ENCODE data around the gene PLEKHA5. TPM values are rescaled to one million over a fixed set of nuclear protein-coding genes. Genes with fewer than 3 reads are reported as not detected.
"Not testable (repeated sequence)": the region's sequence is repeated elsewhere in the genome, so short reads cannot be mapped to it uniquely, and the experiment has no call there.

The PLEKHA5 gene
- total RNA-seq, 2 donors from 2014 or later, result 24.4 to 41.7 TPM

DNA sequence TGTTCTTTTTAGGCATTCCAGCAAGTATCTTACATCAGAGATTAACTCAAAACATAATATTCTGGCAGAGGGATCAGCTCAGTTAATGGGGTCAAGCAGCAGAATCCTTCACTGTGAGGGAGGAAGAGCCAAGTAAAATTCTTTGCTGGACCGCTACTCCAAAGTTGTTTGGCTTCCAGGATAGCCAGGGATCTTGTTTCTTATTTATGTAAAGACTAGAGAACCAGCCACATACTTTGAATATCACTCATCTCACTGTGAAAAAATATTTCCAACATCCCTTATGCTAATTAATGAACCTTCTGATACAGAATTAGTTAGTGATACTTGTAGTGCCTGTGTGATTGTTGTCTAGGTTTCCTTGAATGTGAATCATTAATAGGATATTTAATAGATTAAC is 94.2 kb downstream of the PLEKHA5 start:
- no peak overlapping the region for H3K4me3 ChIP-seq
- 47% methylated on average over 1 of the region's 1 CpG for WGBS
- TF ChIP-seq, protein P1, sequence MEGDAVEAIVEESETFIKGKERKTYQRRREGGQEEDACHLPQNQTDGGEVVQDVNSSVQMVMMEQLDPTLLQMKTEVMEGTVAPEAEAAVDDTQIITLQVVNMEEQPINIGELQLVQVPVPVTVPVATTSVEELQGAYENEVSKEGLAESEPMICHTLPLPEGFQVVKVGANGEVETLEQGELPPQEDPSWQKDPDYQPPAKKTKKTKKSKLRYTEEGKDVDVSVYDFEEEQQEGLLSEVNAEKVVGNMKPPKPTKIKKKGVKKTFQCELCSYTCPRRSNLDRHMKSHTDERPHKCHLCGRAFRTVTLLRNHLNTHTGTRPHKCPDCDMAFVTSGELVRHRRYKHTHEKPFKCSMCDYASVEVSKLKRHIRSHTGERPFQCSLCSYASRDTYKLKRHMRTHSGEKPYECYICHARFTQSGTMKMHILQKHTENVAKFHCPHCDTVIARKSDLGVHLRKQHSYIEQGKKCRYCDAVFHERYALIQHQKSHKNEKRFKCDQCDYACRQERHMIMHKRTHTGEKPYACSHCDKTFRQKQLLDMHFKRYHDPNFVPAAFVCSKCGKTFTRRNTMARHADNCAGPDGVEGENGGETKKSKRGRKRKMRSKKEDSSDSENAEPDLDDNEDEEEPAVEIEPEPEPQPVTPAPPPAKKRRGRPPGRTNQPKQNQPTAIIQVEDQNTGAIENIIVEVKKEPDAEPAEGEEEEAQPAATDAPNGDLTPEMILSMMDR (IDR thresholded peaks at IDR 0.05), result no peak
- TF ChIP-seq POLR2AphosphoS5 (IDR thresholded peaks at IDR 0.05) (no peak), POLR2A (IDR thresholded peaks at IDR 0.05) (no peak)
- H3K4me1 ChIP-seq (replicated peaks), result no peaks in the 10 kb centered on the region
- H3K27me3 ChIP-seq (replicated peaks; ENCODE audit: insufficient read depth), result no peaks in the 10 kb centered on the region
- no peak overlapping the region for H3K27ac ChIP-seq
- H3K9me3 ChIP-seq, result no peaks in the 10 kb centered on the region
- no peak for DNase-seq (ENCODE audit: low spot score)
- intact Hi-C loops (cut with DNase I), result no loop called here
- no peaks in the 10 kb centered on the region for H3K36me3 ChIP-seq

DNA sequence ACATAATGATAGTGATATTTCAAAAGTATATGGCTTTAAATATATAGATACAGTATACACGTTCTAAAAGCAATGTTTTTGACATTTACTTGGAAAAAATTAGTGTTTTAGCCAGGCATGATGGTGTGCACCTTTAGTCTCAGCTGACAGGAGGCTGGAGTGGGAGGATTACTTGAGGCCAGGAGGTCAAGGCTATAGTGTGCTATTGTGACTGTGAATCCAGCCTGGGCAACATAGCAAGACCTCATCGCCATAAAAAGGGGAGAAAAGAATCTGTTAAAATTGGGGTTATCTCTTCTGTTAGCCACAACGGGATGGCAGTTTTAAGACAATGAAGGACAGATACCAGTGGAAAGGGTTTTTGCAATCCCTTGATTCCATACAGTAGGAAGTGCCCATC is 95.2 kb downstream of the PLEKHA5 start:
- intact Hi-C loops (cut with DNase I), result no loop called here
- TF ChIP-seq POLR2AphosphoS5 (IDR thresholded peaks at IDR 0.05) (no peak), POLR2A (IDR thresholded peaks at IDR 0.05) (no peak)
- TF ChIP-seq, protein P1 (IDR thresholded peaks at IDR 0.05), result no peak
- Histone ChIP-seq H3K27me3 (replicated peaks; ENCODE audit: insufficient read depth) (no peaks in the 10 kb centered on the region), H3K4me3 (no peak overlapping the region), H3K36me3 (no peaks in the 10 kb centered on the region), H3K4me1 (replicated peaks) (no peaks in the 10 kb centered on the region), H3K9me3 (no peaks in the 10 kb centered on the region), H3K27ac (no peak overlapping the region)
- DNase-seq (ENCODE audit: low spot score), result no peak
- 90% methylated on average over 3 of the region's 3 CpGs for WGBS

DNA sequence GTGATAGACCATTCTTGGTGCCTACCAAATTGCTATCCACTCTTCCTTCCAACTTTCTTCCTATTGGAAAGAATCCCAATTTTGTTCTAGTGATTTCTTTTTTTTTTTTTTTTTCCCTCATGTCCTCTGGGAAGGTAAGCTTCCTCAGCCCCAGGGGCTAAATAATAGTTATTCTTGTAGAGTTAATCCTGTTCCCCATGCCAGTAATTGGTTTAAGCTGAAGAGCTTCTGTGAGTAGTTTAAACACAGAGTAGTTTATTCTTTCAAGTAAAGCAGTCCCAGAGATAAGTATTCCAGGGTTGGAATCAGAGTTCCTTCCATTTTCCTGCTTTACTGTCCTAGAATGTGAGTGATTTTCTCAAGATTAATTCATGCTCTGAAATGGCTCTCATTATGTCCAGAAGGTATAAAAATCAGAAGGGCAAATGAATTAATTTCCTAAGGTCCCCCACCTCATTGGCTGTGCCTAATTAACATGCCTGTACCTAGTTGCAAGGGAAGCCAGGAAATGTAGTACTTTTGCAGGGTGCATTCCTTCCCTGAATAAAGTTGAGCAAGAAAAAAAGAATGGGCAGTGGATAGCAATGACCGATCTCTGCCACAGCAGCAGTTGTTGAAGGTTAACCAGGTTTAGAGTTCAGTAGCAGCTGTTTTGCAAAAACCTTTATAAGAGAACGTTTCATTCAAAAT is 97.8 kb downstream of the PLEKHA5 start:
- intact Hi-C loops (cut with DNase I), result no loop called here
- Histone ChIP-seq H3K9me3 (no peaks in the 10 kb centered on the region), H3K27me3 (replicated peaks; ENCODE audit: insufficient read depth) (no peaks in the 10 kb centered on the region)

DNA sequence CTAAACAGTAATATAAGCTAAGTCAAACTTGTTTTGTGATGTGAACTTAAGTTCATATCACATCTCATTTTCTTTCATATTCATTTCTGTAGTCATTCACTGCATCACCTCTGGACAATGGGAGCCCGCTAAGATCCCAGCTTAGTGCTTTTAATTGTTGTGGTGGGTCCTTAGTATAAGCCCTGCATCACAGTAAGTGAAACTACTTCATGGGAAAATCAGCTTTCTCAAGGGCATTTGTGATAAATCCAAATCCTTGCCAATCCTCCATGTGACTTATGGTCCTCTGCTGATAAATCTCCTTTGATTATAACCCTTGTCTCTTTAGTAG is 98.3 kb downstream of the PLEKHA5 start:
- Histone ChIP-seq H3K4me3 (no peak overlapping the region), H3K4me1 (replicated peaks) (no peaks in the 10 kb centered on the region), H3K27ac (no peak overlapping the region), H3K36me3 (no peaks in the 10 kb centered on the region), H3K9me3 (no peaks in the 10 kb centered on the region), H3K27me3 (replicated peaks; ENCODE audit: insufficient read depth) (no peaks in the 10 kb centered on the region)
- TF ChIP-seq POLR2A (IDR thresholded peaks at IDR 0.05), result no peak
- TF ChIP-seq, protein P1 (IDR thresholded peaks at IDR 0.05), result no peak
- no peak for TF ChIP-seq POLR2AphosphoS5 (IDR thresholded peaks at IDR 0.05)
- 97% methylated on average over 1 of the region's 1 CpG for WGBS
- intact Hi-C loops (cut with DNase I), result no loop called here
- DNase-seq (ENCODE audit: low spot score), result no peak

More for the DNA sequence above, 97.8 kb downstream of the PLEKHA5 start:
- no peak for DNase-seq (ENCODE audit: low spot score)
- Histone ChIP-seq H3K27ac (no peak overlapping the region), H3K36me3 (no peaks in the 10 kb centered on the region), H3K4me3 (no peak overlapping the region), H3K4me1 (replicated peaks) (no peaks in the 10 kb centered on the region)
- TF ChIP-seq POLR2A (IDR thresholded peaks at IDR 0.05), result no peak
- TF ChIP-seq, protein P1 (IDR thresholded peaks at IDR 0.05), result no peak
- 43% methylated on average over 2 of the region's 2 CpGs for WGBS

DNA sequence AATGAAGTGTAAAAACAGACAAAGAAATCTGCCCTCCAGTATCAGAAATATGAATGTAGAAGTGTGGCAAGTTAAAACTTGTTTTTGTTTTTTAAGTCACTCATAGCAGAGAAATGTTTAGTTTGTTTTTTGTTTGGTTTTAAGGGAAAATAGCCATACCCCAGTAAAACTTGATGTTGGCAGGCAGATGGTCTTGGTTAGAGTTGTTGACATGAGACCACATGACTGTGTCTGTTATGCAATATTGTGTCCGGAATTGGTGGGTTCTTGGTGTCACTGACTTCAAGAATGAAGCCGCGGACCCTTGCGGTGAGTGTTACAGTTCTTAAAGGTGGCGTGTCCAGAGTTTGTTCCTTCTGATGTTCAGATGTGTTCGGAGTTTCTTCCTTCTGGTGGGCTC is 99.5 kb downstream of the PLEKHA5 start:
- H3K27ac ChIP-seq; DNase-seq (ENCODE audit: low spot score); intact Hi-C loops (cut with DNase I); H3K36me3 ChIP-seq; H3K27me3 ChIP-seq (replicated peaks; ENCODE audit: insufficient read depth); H3K4me3 ChIP-seq; H3K4me1 ChIP-seq (replicated peaks); H3K9me3 ChIP-seq: not testable (repeated sequence)
- WGBS, result 91% methylated on average over 6 of the region's 6 CpGs
